HG02970 (cell line): ENCODE results near the gene ABHD6.
A peak's percentile ranks its signal among the peaks of the same experiment; 100 is the strongest.
"Not testable (repeated sequence)": the region's sequence is repeated elsewhere in the genome, so short reads cannot be mapped to it uniquely, and the experiment has no call there.

Experiments used
- ATAC-seq: cut with Tn5 transposase; IDR thresholded peaks from one replicate; pipeline ENCODE4 v1.9.1; 2021; ENCODE audit warnings: mild to moderate bottlenecking, moderate library complexity, moderate number of reproducible peaks; ENCODE audit not compliant: unreplicated experiment, low FRiP score

The ABHD6 gene

DNA sequence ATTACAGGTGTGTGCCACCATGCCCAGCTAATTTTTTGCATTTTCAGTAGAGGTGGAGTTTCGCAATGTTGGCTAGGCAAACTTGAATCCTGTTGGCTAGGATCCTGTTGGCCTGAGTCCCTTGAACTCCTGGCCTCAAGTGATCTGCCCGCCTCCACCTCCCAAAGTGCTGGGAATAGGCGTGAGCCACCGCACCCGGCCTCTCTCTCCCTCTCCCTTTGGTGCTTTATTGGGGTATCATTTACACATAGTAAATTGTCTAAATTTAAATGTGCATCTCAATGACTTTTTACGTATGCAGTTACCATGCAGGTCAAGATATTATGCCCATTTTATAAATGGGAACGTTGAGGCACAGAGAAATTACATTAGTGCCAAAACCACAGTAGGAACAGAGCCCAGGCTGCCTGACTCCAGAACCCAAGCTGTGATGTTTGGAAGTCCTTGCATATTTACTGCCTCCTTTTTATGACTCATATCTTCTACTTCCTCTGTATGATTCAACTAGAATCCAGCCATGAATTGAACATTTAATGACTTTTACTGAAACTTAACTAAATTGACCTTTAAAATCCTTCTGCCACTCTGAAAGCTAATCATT, 34.4 kb downstream of the ABHD6 start:
- ATAC-seq: no peak

DNA sequence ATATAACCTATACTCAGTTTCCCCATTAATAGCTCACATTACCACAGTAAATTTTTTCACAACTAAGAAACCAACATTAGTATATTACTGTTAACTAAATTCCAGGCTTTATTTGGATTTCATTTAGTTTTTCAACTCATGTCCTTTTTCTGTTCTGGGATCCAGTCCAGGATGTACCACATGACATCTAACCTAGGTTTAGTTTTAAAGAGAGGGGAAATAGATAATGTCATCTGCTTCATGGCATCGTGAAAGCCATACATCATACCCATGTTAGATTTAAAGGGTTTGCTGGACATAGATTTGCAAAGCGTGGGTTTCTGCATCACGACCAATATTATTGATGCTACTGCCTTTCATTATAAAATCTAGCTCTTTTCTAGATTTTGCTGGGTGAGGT, 35.3 kb downstream of the ABHD6 start:
- no peak for ATAC-seq

DNA sequence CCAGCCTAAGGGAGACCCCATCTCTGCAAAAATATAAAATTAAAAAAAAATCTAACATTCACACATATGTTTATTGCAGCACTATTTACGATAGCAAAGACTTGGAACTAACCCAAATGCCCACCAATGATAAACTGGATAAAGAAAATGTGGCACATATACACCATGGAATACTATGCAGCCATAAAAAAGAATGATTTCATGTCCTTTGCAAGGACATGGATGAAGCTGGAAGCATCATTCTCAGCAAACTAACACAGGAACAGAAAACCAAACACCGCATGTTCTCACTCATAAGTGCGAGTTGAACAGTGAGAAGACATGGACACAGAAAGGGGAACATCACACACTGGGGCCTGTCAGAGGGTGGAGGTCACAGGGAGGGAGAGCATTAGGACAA, 35.8 kb downstream of the ABHD6 start:
- not testable (repeated sequence) for ATAC-seq

DNA sequence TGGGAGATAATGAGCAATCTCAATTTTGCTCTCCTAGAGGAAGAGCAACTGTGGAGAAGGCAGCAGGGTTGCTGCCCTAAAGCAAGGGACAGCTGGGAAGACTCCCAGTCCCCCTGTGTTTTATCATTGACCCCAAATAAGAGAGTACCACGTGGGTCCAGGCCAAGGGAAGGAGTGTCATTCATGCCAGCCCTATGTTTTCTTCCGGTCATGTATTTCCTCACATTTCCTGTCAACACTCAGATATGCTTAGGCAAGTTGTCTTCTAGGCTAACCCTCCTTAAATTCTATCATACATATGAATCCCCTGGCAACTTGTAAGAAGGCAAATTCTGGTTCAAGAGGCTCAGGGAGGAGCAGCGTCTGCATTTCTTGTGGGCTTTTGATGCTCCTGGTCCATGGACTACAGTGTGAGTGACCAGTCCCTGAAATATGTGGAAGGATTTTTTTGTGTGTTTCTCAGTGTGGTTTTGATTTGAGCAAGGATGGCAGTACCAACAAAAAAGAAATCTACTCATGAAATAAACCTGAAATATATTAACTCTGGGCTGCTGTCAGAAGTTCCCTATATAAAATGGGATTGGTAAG, 36.5 kb downstream of the ABHD6 start:
- ATAC-seq: no peak

DNA sequence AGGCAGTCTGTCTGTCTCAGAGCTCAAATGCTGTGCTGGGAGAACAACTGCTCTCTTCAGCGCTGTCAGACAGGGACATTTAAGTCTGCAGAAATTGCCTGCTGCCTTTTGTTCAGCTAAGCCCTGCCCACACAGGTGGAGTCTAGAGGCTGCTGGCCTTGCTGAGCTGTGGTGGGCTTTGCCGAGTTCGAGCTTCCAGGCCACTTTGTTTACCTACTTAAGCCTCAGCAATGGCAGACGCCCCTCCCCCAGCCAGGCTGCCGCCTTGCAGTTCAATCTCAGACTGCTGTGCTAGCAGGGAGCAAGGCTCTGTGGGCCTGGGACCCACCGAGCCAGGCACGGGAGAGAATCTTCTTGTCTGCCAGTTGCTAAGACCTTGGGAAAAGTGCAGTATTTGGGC, 43.5 kb downstream of the ABHD6 start:
- no peak for ATAC-seq

DNA sequence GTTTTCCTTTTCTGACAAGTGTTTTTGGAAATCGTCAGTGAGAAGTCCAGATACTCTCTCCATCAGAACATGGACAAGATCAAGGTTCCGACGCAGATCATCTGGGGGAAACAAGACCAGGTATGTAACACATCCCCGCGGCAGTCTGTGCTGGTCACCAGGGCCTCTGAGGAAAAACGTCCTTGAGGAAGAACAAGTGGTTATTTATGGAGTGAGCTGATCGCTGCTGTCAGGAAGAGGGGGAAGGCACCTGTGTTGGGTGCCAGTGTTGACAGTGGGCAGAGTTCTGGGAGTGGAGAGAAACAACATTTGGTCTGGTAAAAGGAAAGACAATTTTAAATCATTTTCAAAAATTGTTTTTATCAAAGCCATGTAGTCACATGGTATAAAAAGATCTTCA, 47.7 kb downstream of the ABHD6 start:
- no peak for ATAC-seq

DNA sequence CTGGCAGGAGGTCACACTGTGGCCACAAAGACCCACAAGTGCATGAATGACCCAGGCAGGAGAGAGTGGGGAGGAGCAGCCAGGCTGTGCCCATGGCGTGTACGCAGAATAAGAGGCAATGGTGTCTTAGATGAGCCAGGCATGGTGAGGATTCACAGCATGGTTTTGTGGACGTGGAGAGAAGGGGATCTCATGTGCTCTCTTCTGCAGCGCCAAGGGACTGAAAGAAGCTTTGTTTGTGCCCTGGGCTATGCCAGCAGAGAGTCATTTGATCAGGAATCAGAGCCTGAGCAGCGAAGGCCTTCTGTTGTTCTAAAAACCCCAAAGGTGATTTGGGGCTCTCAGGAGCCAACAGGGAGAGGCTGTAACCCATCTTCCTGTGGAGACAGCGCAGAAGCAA, 49.8 kb downstream of the ABHD6 start:
- ATAC-seq: no peak

DNA sequence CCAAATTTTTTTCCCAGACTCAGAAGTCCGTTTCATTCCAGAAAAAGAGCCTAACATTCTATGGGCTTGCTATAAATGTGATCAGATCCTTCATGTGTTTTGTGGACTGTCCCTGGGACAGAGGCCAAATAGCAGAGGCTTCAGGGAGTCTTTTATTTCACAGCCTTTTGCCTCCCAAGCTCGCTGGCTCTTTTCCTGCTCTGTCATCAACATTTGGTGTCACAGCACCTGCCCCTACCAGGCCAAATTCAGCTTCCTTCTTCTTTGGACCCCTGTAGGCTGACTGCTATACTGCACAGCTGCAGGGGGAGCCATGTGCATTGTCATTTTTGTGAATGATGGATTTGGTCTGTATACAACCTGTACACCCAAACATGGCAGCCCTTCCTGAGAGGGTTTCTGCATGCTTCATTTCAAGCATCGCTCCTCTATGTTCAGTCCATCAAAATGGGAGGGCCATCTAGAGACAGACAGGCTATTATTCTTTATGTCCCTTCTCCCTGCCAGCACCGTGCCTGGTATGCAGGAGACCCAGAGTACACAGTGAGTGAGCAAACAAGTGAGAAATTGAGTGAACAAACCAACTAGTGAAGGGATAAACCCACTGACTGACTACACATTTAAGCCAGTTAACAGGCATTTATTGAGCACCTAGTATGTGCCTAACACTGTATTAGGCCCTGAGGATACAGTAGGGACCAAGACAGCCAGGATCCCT, 50.6 kb downstream of the ABHD6 start:
- no peak for ATAC-seq

DNA sequence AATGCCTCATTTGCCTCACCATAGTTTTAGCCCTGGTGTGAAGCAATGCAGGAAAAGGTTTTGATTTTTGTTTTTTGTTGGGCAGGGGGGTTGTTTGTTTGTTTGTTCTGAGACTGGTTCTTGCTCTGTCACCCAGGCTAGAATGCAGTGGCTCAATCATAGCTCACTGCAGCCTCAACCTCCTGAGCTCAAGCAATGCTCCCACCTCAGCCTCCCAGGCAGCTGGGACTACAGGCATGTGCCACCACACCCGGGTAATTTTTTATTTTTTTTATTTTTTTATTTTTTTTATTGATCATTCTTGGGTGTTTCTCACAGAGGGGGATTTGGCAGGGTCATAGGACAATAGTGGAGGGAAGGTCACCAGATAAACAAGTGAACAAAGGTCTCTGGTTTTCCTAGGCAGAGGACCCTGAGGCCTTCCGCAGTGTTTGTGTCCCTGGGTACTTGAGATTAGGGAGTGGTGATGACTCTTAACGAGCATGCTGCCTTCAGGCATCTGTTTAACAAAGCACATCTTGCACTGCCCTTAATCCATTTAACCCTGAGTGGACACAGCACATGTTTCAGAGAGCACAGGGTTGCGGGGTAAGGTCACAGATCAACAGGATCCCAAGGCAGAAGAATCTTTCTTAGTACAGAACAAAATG, 51.5 kb downstream of the ABHD6 start:
- ATAC-seq: not testable (repeated sequence)

DNA sequence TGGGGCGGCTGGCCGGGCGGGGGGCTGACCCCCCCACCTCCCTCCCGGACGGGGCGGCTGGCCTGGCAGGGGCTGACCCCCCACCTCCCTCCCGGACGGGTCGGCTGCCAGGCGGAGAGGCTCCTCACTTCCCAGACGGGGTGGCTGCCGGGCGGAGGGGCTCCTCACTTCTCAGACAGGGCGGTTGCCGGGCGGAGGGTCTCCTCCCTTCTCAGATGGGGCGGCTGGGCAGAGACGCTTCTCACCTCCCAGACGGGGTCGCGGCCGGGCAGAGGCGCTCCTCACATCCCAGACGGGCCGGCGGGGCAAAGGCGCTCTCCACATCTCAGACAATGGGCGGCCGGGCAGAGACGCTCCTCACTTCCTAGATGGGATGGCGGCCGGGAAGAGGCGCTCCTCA, 52.9 kb downstream of the ABHD6 start:
- ATAC-seq: not testable (repeated sequence)

DNA sequence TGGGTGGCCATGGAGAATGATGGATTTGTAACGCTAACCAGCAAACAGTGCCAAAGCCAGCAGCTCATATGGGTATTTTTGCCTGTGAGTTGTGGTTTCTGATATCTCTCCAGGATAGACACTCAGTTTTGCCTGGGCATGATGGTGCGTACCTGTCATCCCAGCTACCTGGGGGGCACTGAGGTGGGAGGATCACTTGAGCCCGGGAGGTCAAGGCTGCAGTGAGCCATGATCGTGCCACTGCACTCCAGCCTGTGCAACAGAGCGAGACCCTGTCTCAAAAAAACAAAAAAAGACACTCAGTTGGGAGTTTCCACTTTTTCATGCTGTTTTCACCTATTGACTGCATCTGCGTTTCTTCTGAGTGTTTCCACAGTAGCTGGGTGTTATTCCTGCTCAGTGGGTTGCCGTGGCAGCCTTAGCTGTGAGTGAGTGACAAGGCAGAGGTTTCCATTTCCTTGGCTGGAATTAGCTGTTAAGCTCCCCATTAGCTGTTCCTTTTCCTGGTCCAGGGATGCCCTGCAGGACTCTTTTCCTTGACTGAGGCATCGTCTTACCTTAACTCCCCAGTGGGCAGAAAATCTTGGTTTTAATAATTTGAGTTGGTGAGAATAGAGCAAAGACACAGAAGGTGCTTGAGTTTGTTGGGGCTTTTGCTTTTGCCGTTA, 54.2 kb downstream of the ABHD6 start:
- no peak for ATAC-seq

DNA sequence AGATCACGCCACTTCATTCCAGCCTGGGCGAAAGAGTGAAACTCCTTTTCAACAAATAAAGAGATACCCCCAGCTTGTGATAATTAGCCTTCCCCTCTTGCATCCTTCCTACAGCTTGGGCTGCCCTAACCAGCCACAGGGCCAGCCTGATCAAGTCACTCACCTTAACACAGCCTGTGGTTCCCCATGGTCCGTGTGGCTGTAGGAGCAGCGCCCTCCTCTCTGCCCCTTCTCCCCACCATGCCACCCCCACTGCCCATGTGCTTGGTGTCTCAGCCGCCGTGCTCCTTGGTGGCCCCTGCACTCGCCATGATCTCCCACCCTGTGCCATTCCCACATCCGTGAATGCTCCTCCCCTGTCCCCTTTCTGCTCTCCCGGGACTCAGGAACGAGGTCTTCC, 55.3 kb downstream of the ABHD6 start:
- no peak for ATAC-seq

DNA sequence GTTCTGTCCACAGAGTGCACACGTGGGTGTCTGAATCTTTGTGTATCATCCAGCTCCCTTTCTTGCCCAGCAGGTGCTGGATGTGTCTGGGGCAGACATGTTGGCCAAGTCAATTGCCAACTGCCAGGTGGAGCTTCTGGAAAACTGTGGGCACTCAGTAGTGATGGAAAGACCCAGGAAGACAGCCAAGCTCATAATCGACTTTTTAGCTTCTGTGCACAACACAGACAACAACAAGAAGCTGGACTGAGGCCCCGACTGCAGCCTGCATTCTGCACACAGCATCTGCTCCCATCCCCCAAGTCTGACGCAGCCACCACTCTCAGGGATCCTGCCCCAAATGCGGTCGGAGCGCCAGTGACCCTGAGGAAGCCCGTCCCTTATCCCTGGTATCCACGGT, 55.9 kb downstream of the ABHD6 start:
- no peak for ATAC-seq

DNA sequence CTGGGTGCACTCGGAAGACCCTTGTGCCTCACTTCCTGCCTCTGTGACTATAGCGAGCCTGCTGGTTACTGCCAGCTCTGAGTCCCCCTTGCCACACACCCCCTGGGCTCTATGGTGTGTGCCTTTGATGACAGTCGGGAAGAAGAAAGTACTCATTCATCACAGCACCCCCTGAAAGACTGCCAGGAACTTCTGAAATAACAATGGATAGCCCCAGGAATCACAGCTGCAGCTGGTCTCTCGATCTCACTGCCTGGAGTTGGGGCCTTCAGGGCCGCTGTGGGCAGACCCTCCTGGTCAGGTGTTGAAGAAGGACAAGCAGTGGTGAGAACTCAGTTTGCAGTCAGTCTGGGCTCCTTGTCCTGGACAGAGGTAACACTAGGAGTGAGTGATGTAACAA, 58.7 kb downstream of the ABHD6 start:
- ATAC-seq: no peak

DNA sequence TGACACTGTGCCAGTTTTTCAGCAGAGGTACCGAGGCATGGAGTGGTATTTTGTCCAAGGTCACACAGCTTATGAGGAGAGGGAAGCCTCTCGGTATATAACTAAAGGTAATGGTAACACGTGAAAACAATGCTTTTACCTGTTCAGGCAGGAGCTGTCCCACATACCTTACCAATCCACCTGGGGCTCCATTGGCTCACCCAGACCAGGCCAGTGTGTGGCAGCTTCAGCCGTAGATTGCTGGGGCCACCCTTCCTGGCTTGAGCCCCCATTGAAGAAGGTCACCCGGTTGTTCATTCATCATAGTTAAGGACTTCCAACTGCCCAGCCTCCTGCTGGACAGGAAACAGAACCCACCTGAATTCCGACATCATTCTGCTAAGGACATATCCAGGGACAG, 59.3 kb downstream of the ABHD6 start:
- ATAC-seq: no peak

DNA sequence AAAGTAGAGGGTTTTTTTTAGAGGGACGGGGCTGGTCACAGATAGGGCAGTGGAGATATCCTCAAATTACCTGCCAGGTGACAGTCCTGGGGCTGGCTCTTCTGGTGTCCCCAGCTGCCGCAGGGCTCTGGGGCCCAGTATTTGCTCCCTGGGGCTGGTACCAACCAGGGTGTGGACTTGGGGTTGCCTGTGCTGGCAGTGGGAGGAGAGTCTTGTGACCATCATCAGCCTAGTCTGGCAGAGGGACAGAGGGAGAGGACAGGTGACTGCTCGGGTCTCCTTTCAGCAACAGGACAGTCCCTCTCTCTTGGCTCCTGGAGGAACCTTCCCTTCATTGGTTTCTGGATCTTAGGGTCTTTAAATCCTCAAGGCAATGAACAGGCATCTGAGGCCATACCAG, 60.6 kb downstream of the ABHD6 start:
- ATAC-seq: no peak

DNA sequence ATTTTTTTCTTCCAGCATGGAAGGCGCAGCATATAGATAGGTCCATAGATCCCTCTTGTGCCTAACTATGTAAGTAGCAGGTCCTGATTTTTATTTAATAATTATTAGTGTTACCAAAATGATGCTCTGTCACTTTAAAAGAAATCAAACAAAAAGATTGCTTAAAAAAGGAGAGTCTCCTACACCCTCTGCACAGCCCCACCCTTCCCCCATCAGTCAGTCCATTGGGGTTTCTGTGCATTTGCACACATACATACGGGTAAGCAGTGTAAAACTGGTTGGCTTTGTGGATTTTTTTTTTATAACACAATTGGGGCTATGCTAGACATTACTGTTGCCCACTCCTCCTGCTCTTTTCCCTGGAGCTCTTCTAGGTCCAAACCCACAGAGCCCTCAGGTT, 61.5 kb downstream of the ABHD6 start:
- ATAC-seq: no peak

DNA sequence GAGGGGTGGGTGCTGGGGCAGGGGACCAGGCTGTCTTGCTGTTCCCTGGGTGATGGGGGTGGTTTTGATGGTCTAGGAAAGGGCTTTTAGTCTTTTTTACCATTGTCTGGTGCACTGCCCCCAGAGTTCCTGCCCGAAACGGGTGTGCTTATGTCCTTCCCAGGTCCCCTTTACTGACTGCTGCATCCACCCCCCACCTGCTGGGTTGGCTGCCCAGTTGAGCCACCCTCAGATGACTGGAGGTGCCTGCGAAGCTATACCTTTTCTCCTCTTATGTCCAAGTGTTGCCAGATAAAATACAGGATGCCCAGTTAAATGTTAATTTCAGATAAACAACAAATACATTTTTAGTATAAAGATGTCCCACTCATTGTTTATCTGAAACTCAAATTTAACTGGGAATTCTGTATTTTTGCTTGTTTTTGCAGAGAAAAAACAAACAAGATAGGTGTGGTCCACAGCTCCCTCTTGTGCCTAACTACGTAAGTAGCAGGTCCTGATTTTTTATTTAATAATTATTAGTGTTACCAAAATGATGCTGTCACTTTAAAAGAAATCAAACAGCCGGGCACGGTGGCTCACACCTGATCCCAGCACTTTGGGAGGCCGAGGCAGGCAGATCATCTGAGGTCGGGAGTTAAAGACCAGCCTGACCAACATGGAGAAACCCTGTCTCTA, 62.4 kb downstream of the ABHD6 start:
- ATAC-seq: no peak

DNA sequence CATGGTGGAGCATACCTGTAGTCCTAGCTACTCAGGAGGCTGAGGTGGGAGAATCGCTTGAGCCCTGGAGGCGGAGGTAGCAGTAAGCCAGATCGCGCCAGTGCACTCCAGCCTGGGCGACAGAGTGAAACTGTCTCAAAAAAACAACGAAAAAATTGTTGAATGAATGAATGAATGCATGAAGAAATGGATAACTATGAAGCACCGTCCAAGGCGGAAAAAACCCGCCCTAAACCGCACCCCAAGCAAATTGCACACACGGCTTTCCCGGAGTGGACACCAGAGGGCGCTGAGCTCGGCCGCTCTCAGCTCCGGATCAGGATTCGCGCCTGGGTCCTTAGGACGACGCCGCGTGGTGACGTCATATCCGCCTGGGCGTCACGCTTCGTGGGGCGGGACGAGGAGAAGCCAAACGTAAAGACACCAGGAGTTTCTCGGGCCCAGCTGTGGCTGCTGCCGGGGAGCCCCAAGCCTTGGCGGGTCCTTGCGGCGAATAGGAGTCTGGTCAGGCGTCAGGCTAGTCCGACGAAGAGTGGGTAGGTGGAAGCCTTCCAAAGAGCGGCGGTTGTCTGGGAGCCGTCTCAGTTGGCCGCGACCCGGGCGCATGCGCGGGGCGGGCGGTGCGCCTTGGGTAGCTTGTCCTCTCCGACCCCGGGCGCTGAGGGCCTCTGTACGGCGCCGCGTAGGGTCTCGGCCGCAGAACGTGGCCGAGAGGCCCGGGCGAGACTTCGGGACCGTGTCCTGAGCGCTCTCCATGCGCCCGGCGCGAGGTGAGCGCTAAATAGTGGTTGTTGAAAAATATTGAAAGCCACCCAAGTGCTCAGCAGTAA, 68.5 kb downstream of the ABHD6 start, which contains the start of the genes HTD2 and RPP14:
TSS of gene HTD2 (plus strand) at position 639 of the 830 bp plus-strand sequence. CDS start 11,094 bp downstream, outside the sequence.
TSS of gene RPP14 (plus strand) at position 364 of the 830 bp plus-strand sequence. CDS start 4,085 bp downstream, outside the sequence.
- ATAC-seq: peak; percentile 92
